Measurements from ENCODE around the gene KHK. TPM values are rescaled to one million over a fixed set of nuclear protein-coding genes. Genes with fewer than 3 reads are reported as not detected.

The KHK gene
- polyA plus RNA-seq, 1 donor (not counting 4 experiments of a cell fraction or from before 2014, with no cell fraction given) = 0.21 TPM

DNA sequence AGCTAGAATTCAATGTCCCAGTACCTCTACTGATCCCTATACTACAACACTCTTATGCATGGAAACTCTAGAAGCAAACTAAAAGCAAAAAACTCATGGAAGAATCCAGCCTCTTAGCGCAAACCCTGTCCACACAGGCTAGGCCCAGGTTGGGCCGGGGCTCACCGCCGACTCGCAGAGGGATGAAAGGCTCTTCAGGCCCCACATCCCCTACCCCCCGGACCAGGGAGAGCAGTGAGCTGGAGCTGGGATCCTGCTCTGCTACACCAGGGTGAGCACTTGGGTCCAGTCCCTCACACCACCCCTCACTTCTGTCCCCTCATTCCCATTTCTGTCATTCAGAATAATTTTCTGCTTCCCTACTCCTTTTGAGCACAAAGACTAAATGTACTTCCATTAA is 17.1 kb upstream of the KHK start:
- FAIRE-seq (no peak), DNase-seq (ENCODE audit: low read depth, low spot score) (no peak)
- dilution Hi-C loops (cut with MboI; ENCODE audit: extremely low pct_ligation_motif_present, low sequenced_read_pairs) = no loop called here
- Histone ChIP-seq H4K20me1 (ENCODE audit: control insufficient read depth, extremely low read depth, insufficient read depth, low read length) (no peaks in the 10 kb centered on the region), H3K4me3 (ENCODE audit: control insufficient read depth in 2 of 3, extremely low read depth in 1 of 3, insufficient read depth in 2 of 3, low read depth in 1 of 3, low read length in 3 of 3) (no peak overlapping the region), H3K9me3 (ENCODE audit: control insufficient read depth, low read depth, low read length) (no peaks in the 10 kb centered on the region), H3K9ac (ENCODE audit: control insufficient read depth, extremely low read depth, insufficient read depth, low read length) (no peak overlapping the region), H3K4me1 (ENCODE audit: control insufficient read depth, extremely low read depth, insufficient read depth, low read length) (peaks cover 17% of the 10 kb centered on the region), H3K4me2 (ENCODE audit: control insufficient read depth, extremely low read depth, insufficient read depth, low read depth, low read length) (peak overlapping the region; percentile 94), H2AFZ (ENCODE audit: control insufficient read depth, low read length) (no peak overlapping the region), H3K27me3 (ENCODE audit: control insufficient read depth, extremely low read depth, insufficient read depth, low read length) (no peaks in the 10 kb centered on the region), H3K79me2 (ENCODE audit: control insufficient read depth, insufficient read depth, low read length) (peaks cover 34% of the 10 kb centered on the region), H3K9me1 (ENCODE audit: control insufficient read depth, extremely low read depth, insufficient read depth, low read length) (peaks cover 2% of the 10 kb centered on the region), H3K36me3 (ENCODE audit: control insufficient read depth in 2 of 2, extremely low read depth in 1 of 2, insufficient read depth in 2 of 2, low read length in 2 of 2) (peaks cover 13 to 27% of the 10 kb centered on the region in 2 experiments), H3K27ac (ENCODE audit: control insufficient read depth, insufficient read depth, low read length) (no peak overlapping the region)
- TF ChIP-seq EZH2 (IDR thresholded peaks at IDR 0.05; ENCODE audit: low read length) = no peak
- TF ChIP-seq, protein P1, sequence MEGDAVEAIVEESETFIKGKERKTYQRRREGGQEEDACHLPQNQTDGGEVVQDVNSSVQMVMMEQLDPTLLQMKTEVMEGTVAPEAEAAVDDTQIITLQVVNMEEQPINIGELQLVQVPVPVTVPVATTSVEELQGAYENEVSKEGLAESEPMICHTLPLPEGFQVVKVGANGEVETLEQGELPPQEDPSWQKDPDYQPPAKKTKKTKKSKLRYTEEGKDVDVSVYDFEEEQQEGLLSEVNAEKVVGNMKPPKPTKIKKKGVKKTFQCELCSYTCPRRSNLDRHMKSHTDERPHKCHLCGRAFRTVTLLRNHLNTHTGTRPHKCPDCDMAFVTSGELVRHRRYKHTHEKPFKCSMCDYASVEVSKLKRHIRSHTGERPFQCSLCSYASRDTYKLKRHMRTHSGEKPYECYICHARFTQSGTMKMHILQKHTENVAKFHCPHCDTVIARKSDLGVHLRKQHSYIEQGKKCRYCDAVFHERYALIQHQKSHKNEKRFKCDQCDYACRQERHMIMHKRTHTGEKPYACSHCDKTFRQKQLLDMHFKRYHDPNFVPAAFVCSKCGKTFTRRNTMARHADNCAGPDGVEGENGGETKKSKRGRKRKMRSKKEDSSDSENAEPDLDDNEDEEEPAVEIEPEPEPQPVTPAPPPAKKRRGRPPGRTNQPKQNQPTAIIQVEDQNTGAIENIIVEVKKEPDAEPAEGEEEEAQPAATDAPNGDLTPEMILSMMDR (optimal IDR thresholded peaks at IDR 0.05 in 1 of 3, IDR thresholded peaks at IDR 0.05 in 1 of 3, conservative IDR thresholded peaks at IDR 0.05 in 1 of 3; ENCODE audit: extremely low read depth in 1 of 3, insufficient read depth in 2 of 3, low read length in 3 of 3) = no peak

- no peak for DNase-seq (ENCODE audit: low read depth, low spot score)
- peaks cover 2% of the 10 kb centered on the region for H3K9me1 ChIP-seq (ENCODE audit: control insufficient read depth, extremely low read depth, insufficient read depth, low read length)
- no peak for FAIRE-seq
- dilution Hi-C loops (cut with MboI; ENCODE audit: extremely low pct_ligation_motif_present, low sequenced_read_pairs) = no loop called here
- peak overlapping the region; percentile 95 to 97 (median 95) for H3K4me3 ChIP-seq (ENCODE audit: control insufficient read depth in 2 of 3, extremely low read depth in 1 of 3, insufficient read depth in 2 of 3, low read depth in 1 of 3, low read length in 3 of 3)
- H4K20me1 ChIP-seq (ENCODE audit: control insufficient read depth, extremely low read depth, insufficient read depth, low read length) = no peaks in the 10 kb centered on the region
- peak overlapping the region; percentile 94 for H3K4me2 ChIP-seq (ENCODE audit: control insufficient read depth, extremely low read depth, insufficient read depth, low read depth, low read length)
- H3K4me1 ChIP-seq (ENCODE audit: control insufficient read depth, extremely low read depth, insufficient read depth, low read length) = peaks cover 17% of the 10 kb centered on the region
- no peaks in the 10 kb centered on the region for H3K9me3 ChIP-seq (ENCODE audit: control insufficient read depth, low read depth, low read length)
- peaks cover 34% of the 10 kb centered on the region for H3K79me2 ChIP-seq (ENCODE audit: control insufficient read depth, insufficient read depth, low read length)
- peaks cover 13 to 27% of the 10 kb centered on the region in 2 experiments for H3K36me3 ChIP-seq (ENCODE audit: control insufficient read depth in 2 of 2, extremely low read depth in 1 of 2, insufficient read depth in 2 of 2, low read length in 2 of 2)
- H3K27me3 ChIP-seq (ENCODE audit: control insufficient read depth, extremely low read depth, insufficient read depth, low read length) = no peaks in the 10 kb centered on the region
- peak overlapping the region; percentile 92 for H3K9ac ChIP-seq (ENCODE audit: control insufficient read depth, extremely low read depth, insufficient read depth, low read length)
- TF ChIP-seq, protein P1 (optimal IDR thresholded peaks at IDR 0.05 in 1 of 3, IDR thresholded peaks at IDR 0.05 in 1 of 3, conservative IDR thresholded peaks at IDR 0.05 in 1 of 3; ENCODE audit: extremely low read depth in 1 of 3, insufficient read depth in 2 of 3, low read length in 3 of 3) = no peak
- no peak for TF ChIP-seq EZH2 (IDR thresholded peaks at IDR 0.05; ENCODE audit: low read length)
- no peak overlapping the region for H2AFZ ChIP-seq (ENCODE audit: control insufficient read depth, low read length)
- H3K27ac ChIP-seq (ENCODE audit: control insufficient read depth, insufficient read depth, low read length) = peak overlapping the region; percentile 85
Observed at GRCh38 chr2:27069961-27070618, 16.5 kb upstream of the KHK start.

Measured in keratinocyte (primary cell).